Coronary artery (tissue), 2 donors: Measurements from ENCODE around the gene NMBR.
"Not testable (repeated sequence)": the region's sequence is repeated elsewhere in the genome, so short reads cannot be mapped to it uniquely, and the experiment has no call there.

Experiments used
- DNase-seq: peaks from one replicate; pipeline ENCODE4 v3.0.0-alpha.2; 2017; ENCODE audit warnings: low spot score
- H3K27ac ChIP-seq, 2 donors: fragments of 200-600 bp; sonication (generic); one replicate each; pipeline ENCODE4 v1.5.1; 2016 to 2019
- H3K4me3 ChIP-seq: fragments of 200-600 bp; sonication (generic); 2 replicates; pipeline ENCODE4 v1.5.1; 2016; ENCODE audit warnings: mild to moderate bottlenecking, moderate library complexity
- CTCF ChIP-seq: fragments of 200-600 bp; sonication (generic); IDR thresholded peaks from one replicate; pipeline ENCODE4 v1.5.1; 2019; ENCODE audit warnings: antibody characterized with exemption

The NMBR gene

GRCh38 chr6:142132625-142133024 is 14.3 kb downstream of the NMBR start, which contains the start of gene GJE1:
Gene GJE1 (plus strand): TSS chr6:142132925. CDS start chr6:142133159, 234 bp downstream.
- Histone ChIP-seq H3K4me3 (no peak within 1 kb of the TSS), H3K27ac (no peak within 1 kb of the TSS)
- no peak for TF ChIP-seq CTCF
- DNase-seq: no peak

- TF ChIP-seq CTCF: no peak
- Histone ChIP-seq H3K27ac (no peak overlapping the region), H3K4me3 (no peak overlapping the region)
- DNase-seq: no peak
Observed at GRCh38 chr6:142130814-142131213, 16.1 kb downstream of the NMBR start.

GRCh38 chr6:142121342-142121741 is 25.6 kb downstream of the NMBR start:
- DNase-seq: no peak
- H3K27ac ChIP-seq: no peak overlapping the region
- H3K4me3 ChIP-seq: no peak overlapping the region
- no peak for TF ChIP-seq CTCF

DNA sequence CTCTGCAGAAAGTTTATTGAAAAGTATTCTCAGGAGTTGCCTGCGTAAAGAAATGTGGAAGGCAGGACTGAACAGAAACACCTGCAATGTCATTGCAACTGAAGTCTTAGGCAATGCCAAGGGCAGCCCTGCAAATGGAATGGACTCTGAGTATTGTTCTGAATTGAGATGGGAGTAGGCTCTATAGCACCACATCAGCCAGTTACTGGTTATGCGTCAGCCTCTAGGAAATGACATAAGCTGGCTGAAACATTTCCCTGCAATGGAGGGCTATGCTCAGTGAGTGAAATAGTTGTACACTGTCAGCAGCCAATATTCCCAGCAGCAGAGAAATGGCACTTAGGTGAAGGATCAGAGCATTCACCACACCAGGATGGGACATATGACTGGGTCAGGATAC is 28.0 kb downstream of the NMBR start:
- no peak for TF ChIP-seq CTCF
- Histone ChIP-seq H3K4me3 (no peak overlapping the region), H3K27ac (no peak overlapping the region)
- DNase-seq: no peak

GRCh38 chr6:142118328-142118727 is 28.6 kb downstream of the NMBR start:
- no peak for DNase-seq
- no peak overlapping the region for H3K27ac ChIP-seq
- no peak for TF ChIP-seq CTCF
- H3K4me3 ChIP-seq: no peak overlapping the region

- H3K4me3 ChIP-seq: no peak overlapping the region
- no peak for DNase-seq
- no peak for TF ChIP-seq CTCF
- no peak overlapping the region for H3K27ac ChIP-seq
Observed at GRCh38 chr6:142117366-142117765, 29.6 kb downstream of the NMBR start.

DNA sequence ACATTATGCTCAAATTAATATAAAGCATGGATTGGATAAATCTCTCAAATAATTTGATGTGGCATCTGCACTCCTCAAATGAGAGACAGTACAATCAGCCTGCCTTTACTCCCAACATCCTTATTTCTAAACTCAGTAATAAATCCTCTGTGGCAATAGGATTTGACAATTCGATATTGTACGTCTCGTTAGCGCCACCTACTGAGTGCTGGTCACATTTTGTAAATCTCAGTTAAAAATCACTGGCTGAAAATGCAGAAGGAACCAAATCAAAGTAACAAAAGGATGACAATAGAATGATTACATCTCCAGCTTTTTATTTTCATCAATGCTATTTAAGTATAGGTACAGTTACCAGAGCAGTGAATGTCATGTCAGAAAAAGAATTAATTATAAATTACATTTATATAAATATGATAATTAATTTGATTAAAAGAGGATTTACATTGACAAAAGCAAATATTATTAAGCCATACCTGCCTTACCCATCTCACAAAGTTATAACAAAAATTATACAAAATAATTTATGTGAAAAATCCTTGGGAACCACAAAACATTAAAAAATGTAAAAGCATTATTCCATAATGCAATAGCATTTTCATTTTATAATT is 34.4 kb downstream of the NMBR start:
- no peak for DNase-seq
- no peak overlapping the region for H3K4me3 ChIP-seq
- no peak overlapping the region for H3K27ac ChIP-seq
- peak; percentile 77 for TF ChIP-seq CTCF

DNA sequence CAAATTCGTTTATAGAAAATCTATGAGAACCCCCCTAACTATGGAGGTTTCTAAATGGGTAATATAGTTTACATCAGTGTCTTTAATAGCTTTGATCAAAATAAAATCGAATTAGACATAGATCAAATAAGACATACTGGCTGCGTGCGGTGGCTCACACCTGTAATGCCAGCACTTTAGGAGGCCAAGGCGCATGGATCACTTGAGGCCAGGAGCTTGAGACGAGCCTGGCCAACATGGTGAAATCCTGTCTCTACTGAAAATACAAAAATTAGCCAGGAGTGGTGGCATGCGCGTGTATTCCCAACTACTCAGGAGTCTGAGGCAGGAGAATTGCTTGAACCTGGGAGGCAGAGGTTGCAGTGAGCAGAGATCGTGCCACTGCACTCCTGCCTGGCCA is 36.1 kb downstream of the NMBR start:
- H3K4me3 ChIP-seq, DNase-seq, H3K27ac ChIP-seq: not testable (repeated sequence)

GRCh38 chr6:142104820-142105219 is 42.1 kb downstream of the NMBR start:
- H3K27ac ChIP-seq, DNase-seq, H3K4me3 ChIP-seq: not testable (repeated sequence)
